ENCODE data around the gene FEM1B.
A peak's percentile ranks its signal among the peaks of the same experiment; 100 is the strongest.

Gene FEM1B

GRCh38 chr15:68298336-68298735, 20.8 kb downstream of the FEM1B start:
- Histone ChIP-seq H3K36me3 (ENCODE audit: control insufficient read depth in 2 of 2, insufficient read depth in 1 of 2, low read length in 2 of 2) (peaks cover 5 to 10% of the 10 kb centered on the region in 2 experiments), H3K4me1 (ENCODE audit: control insufficient read depth, insufficient read depth, low read length) (no peaks in the 10 kb centered on the region; the same call in 1 of the 2 replicates), H3K4me3 (ENCODE audit: low read depth, low read length) (no peak overlapping the region), H3K9me3 (ENCODE audit: control insufficient read depth, insufficient read depth, low read depth, low read length) (no peaks in the 10 kb centered on the region), H3K27ac (ENCODE audit: extremely low read depth, low read depth, low read length) (no peak overlapping the region)
- CTCF ChIA-PET = interaction anchor here (0.7 to 1.8 kb wide), 4 partner anchors 9 to 103 kb away, joined by 3 to 8 read pairs (median 4); no protein-coding TSS in a partner anchor
- TF ChIP-seq SCRT2 (tag by site-specific recombination; IDR thresholded peaks at IDR 0.05) (no peak), ZNF677 (tag by site-specific recombination; IDR thresholded peaks at IDR 0.05) (no peak), SP7 (tag by site-specific recombination; IDR thresholded peaks at IDR 0.05) (no peak), ZSCAN4 (tag by site-specific recombination; IDR thresholded peaks at IDR 0.05) (no peak), KLF10 (tag by site-specific recombination; IDR thresholded peaks at IDR 0.05) (no peak), SP3 (tag by site-specific recombination; IDR thresholded peaks at IDR 0.05) (no peak), ZNF155 (tag by site-specific recombination; IDR thresholded peaks at IDR 0.05) (no peak), ZNF174 (tag by site-specific recombination; IDR thresholded peaks at IDR 0.05) (no peak), ZIC2 (tag by site-specific recombination; IDR thresholded peaks at IDR 0.05) (no peak), ZNF548 (tag by site-specific recombination; IDR thresholded peaks at IDR 0.05) (no peak), ZNF169 (tag by site-specific recombination; IDR thresholded peaks at IDR 0.05) (no peak), ZNF585B (tag by site-specific recombination; IDR thresholded peaks at IDR 0.05) (no peak), ZNF214 (tag by site-specific recombination; IDR thresholded peaks at IDR 0.05; ENCODE audit: borderline replicate concordance) (no peak), ZNF146 (tag by site-specific recombination; IDR thresholded peaks at IDR 0.05) (no peak)
- TF ChIP-seq, protein P1, sequence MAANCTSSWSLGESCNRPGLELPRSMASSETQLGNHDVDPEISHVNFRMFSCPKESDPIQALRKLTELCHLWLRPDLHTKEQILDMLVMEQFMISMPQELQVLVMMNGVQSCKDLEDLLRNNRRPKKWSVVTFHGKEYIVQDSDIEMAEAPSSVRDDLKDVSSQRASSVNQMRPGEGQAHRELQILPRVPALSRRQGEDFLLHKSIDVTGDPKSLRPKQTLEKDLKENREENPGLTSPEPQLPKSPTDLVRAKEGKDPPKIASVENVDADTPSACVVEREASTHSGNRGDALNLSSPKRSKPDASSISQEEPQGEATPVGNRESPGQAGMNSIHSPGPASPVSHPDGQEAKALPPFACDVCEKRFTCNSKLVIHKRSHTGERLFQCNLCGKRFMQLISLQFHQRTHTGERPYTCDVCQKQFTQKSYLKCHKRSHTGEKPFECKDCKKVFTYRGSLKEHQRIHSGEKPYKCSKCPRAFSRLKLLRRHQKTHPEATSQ (tag by site-specific recombination; IDR thresholded peaks at IDR 0.05) = no peak
- TF ChIP-seq, protein P2, sequence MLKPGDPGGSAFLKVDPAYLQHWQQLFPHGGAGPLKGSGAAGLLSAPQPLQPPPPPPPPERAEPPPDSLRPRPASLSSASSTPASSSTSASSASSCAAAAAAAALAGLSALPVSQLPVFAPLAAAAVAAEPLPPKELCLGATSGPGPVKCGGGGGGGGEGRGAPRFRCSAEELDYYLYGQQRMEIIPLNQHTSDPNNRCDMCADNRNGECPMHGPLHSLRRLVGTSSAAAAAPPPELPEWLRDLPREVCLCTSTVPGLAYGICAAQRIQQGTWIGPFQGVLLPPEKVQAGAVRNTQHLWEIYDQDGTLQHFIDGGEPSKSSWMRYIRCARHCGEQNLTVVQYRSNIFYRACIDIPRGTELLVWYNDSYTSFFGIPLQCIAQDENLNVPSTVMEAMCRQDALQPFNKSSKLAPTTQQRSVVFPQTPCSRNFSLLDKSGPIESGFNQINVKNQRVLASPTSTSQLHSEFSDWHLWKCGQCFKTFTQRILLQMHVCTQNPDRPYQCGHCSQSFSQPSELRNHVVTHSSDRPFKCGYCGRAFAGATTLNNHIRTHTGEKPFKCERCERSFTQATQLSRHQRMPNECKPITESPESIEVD (tag by site-specific recombination; IDR thresholded peaks at IDR 0.05) = no peak
- POLR2A ChIA-PET = no interaction called here

GRCh38 chr15:68298882-68299381, 21.4 kb downstream of the FEM1B start:
- POLR2A ChIA-PET = interaction anchor here (0.6 kb wide), 1 partner anchor 12 kb away, joined by 7 read pairs; no protein-coding TSS in a partner anchor
- H3K27ac ChIP-seq (ENCODE audit: extremely low read depth, low read depth, low read length) = no peak overlapping the region
- peaks cover 5 to 7% of the 10 kb centered on the region in 2 experiments for H3K36me3 ChIP-seq (ENCODE audit: control insufficient read depth in 2 of 2, insufficient read depth in 1 of 2, low read length in 2 of 2)
- no peaks in the 10 kb centered on the region for H3K4me1 ChIP-seq (ENCODE audit: control insufficient read depth, insufficient read depth, low read length)
- H3K9me3 ChIP-seq (ENCODE audit: control insufficient read depth, insufficient read depth, low read depth, low read length) = no peaks in the 10 kb centered on the region
- no peak overlapping the region for H3K4me3 ChIP-seq (ENCODE audit: low read depth, low read length)
- CTCF ChIA-PET = interaction anchor here (1.5 to 1.8 kb wide), 2 partner anchors 8 to 46 kb away, joined by 4 to 8 read pairs; no protein-coding TSS in a partner anchor
- TF ChIP-seq SCRT2 (tag by site-specific recombination; IDR thresholded peaks at IDR 0.05) = no peak
- peak; percentile 61; the same call in 1 of the 2 replicates for TF ChIP-seq ZNF121 (tag by site-specific recombination; IDR thresholded peaks at IDR 0.05)
- TF ChIP-seq, protein P3, sequence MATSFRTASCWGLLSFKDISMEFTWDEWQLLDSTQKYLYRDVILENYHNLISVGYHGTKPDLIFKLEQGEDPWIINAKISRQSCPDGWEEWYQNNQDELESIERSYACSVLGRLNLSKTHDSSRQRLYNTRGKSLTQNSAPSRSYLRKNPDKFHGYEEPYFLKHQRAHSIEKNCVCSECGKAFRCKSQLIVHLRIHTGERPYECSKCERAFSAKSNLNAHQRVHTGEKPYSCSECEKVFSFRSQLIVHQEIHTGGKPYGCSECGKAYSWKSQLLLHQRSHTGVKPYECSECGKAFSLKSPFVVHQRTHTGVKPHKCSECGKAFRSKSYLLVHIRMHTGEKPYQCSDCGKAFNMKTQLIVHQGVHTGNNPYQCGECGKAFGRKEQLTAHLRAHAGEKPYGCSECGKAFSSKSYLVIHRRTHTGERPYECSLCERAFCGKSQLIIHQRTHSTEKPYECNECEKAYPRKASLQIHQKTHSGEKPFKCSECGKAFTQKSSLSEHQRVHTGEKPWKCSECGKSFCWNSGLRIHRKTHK (tag by site-specific recombination; IDR thresholded peaks at IDR 0.05) = no peak
